IPS-11a (cell line): ENCODE data around the gene C9orf50.

Source experiments
- H3K4me3 ChIP-seq: one replicate; pipeline ENCODE4 v1.5.1; 2013; ENCODE audit warnings: low read depth, low read length, control low read depth

The C9orf50 gene

GRCh38 chr9:129573977-129574376, 46.9 kb downstream of the C9orf50 start:
- no peak overlapping the region for H3K4me3 ChIP-seq

- H3K4me3 ChIP-seq: no peak overlapping the region
Measured at GRCh38 chr9:129572517-129572916, 48.4 kb downstream of the C9orf50 start.

- no peak overlapping the region for H3K4me3 ChIP-seq
Measured at GRCh38 chr9:129572052-129572425, 48.9 kb downstream of the C9orf50 start.

GRCh38 chr9:129571298-129572051, 49.4 kb downstream of the C9orf50 start:
- H3K4me3 ChIP-seq: no peak overlapping the region

- H3K4me3 ChIP-seq: no peak overlapping the region
Measured at GRCh38 chr9:129570450-129571297, 50.2 kb downstream of the C9orf50 start.

- peak overlapping the region; percentile 8 for H3K4me3 ChIP-seq
Measured at GRCh38 chr9:129569502-129570449, 51.1 kb downstream of the C9orf50 start.

- H3K4me3 ChIP-seq: peak overlapping the region; percentile 21
Measured at GRCh38 chr9:129568560-129569501, 52.1 kb downstream of the C9orf50 start.

GRCh38 chr9:129567842-129568559, 52.9 kb downstream of the C9orf50 start:
- H3K4me3 ChIP-seq: peak overlapping the region; percentile 21

GRCh38 chr9:129567329-129567728, 53.6 kb downstream of the C9orf50 start:
- H3K4me3 ChIP-seq: no peak overlapping the region

- H3K4me3 ChIP-seq: no peak overlapping the region
Measured at GRCh38 chr9:129566563-129567266, 54.2 kb downstream of the C9orf50 start.

- H3K4me3 ChIP-seq: no peak overlapping the region
Measured at GRCh38 chr9:129562917-129563316, 58.0 kb downstream of the C9orf50 start.

- H3K4me3 ChIP-seq: no peak overlapping the region
Measured at GRCh38 chr9:129562514-129562913, 58.4 kb downstream of the C9orf50 start.
